ENCODE results near the gene MYO7B.

The MYO7B gene

DNA sequence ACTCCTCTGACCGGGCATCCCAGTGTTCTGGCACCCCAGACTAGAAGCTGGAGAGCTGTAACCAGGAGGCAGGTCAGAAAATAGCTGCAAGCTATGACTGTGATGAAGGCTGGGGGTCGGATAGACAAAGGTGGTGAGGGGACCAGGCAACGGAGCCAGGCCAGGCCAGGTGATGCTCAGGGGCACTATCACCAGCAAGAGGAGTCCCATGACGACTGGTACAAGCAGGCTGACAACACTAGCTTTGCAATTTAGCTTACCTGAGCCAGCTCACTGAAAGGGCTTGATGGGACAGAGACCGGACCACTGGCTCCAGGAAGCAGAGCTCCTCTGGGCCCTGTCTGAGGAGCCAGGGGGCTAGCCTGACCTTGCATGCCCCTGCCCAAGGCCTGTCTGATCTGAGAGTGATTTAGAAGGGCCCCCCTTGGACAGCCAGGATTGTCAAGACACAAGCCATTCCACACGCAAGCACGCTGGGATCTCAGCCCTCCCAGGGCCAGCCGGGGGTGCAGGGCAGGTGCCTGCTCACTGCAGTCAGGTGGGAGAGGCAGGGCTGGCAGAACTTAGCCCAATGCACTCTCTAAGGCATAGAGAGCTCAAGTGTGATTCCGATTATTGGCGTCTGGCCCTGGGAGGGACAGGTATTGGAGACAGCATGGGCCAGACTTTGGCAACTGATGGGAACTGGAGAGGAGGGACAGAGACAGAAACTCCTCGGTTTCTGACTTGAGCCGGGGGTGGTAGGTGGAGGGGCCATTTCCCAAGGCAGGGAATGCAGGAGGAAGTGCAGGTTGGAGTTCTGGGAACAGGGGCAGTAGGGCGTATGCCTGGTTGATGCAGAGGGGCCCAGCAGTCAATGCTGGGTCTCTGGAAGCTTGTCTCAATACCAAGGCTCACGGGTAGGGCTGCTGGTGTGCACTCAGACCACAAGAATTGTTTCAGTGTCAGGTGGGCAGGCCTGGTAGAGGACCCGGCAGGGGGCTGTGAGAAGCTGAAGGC, 47.7 kb downstream of the MYO7B start:
- TF ChIP-seq ESRRG (CRISPR knock-in tag; IDR thresholded peaks at IDR 0.05) (no peak), GLIS3 (CRISPR knock-in tag; IDR thresholded peaks at IDR 0.05) (no peak), ZNF70 (CRISPR knock-in tag; IDR thresholded peaks at IDR 0.05) (no peak), ISL1 (CRISPR knock-in tag; IDR thresholded peaks at IDR 0.05) (no peak), BACH2 (CRISPR knock-in tag; IDR thresholded peaks at IDR 0.05; ENCODE audit: borderline replicate concordance) (no peak), RARB (CRISPR knock-in tag; IDR thresholded peaks at IDR 0.05) (no peak), ZFP30 (CRISPR knock-in tag; IDR thresholded peaks at IDR 0.05) (no peak), ZFP3 (CRISPR knock-in tag; IDR thresholded peaks at IDR 0.05) (no peak), SNAI2 (CRISPR knock-in tag; IDR thresholded peaks at IDR 0.05) (no peak), TCF4 (CRISPR knock-in tag; IDR thresholded peaks at IDR 0.05; ENCODE audit: borderline replicate concordance) (no peak), OSR1 (CRISPR knock-in tag; IDR thresholded peaks at IDR 0.05) (no peak), PPARA (CRISPR knock-in tag; IDR thresholded peaks at IDR 0.05; ENCODE audit: borderline replicate concordance) (no peak), CSRNP3 (CRISPR knock-in tag; IDR thresholded peaks at IDR 0.05) (no peak), ARNTL (CRISPR knock-in tag; IDR thresholded peaks at IDR 0.05; ENCODE audit: borderline replicate concordance, low read depth) (no peak), TOX (CRISPR knock-in tag; IDR thresholded peaks at IDR 0.05; ENCODE audit: borderline replicate concordance) (no peak)
- TF ChIP-seq, protein P1, sequence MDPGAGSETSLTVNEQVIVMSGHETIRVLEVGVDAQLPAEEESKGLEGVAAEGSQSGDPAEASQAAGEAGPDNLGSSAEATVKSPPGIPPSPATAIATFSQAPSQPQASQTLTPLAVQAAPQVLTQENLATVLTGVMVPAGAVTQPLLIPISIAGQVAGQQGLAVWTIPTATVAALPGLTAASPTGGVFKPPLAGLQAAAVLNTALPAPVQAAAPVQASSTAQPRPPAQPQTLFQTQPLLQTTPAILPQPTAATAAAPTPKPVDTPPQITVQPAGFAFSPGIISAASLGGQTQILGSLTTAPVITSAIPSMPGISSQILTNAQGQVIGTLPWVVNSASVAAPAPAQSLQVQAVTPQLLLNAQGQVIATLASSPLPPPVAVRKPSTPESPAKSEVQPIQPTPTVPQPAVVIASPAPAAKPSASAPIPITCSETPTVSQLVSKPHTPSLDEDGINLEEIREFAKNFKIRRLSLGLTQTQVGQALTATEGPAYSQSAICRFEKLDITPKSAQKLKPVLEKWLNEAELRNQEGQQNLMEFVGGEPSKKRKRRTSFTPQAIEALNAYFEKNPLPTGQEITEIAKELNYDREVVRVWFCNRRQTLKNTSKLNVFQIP (CRISPR knock-in tag; IDR thresholded peaks at IDR 0.05; ENCODE audit: borderline replicate concordance, low read depth) = no peak
- TF ChIP-seq, protein P2, sequence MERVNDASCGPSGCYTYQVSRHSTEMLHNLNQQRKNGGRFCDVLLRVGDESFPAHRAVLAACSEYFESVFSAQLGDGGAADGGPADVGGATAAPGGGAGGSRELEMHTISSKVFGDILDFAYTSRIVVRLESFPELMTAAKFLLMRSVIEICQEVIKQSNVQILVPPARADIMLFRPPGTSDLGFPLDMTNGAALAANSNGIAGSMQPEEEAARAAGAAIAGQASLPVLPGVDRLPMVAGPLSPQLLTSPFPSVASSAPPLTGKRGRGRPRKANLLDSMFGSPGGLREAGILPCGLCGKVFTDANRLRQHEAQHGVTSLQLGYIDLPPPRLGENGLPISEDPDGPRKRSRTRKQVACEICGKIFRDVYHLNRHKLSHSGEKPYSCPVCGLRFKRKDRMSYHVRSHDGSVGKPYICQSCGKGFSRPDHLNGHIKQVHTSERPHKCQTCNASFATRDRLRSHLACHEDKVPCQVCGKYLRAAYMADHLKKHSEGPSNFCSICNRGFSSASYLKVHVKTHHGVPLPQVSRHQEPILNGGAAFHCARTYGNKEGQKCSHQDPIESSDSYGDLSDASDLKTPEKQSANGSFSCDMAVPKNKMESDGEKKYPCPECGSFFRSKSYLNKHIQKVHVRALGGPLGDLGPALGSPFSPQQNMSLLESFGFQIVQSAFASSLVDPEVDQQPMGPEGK (CRISPR knock-in tag; IDR thresholded peaks at IDR 0.05; ENCODE audit: borderline replicate concordance) = no peak

GRCh38 chr2:127584047-127584446, 48.6 kb downstream of the MYO7B start:
- TF ChIP-seq GLIS3 (CRISPR knock-in tag; IDR thresholded peaks at IDR 0.05) (no peak), CSDC2 (CRISPR knock-in tag; IDR thresholded peaks at IDR 0.05) (no peak), ZNF565 (CRISPR knock-in tag; conservative IDR thresholded peaks at IDR 0.05; ENCODE audit: low read depth) (no peak), CSRNP3 (CRISPR knock-in tag; IDR thresholded peaks at IDR 0.05) (no peak), ISL1 (CRISPR knock-in tag; IDR thresholded peaks at IDR 0.05) (no peak), TOX (CRISPR knock-in tag; IDR thresholded peaks at IDR 0.05; ENCODE audit: borderline replicate concordance) (no peak), ZNF8 (CRISPR knock-in tag; IDR thresholded peaks at IDR 0.05) (no peak), TCF4 (CRISPR knock-in tag; IDR thresholded peaks at IDR 0.05; ENCODE audit: borderline replicate concordance) (no peak), ZC3H10 (CRISPR knock-in tag; IDR thresholded peaks at IDR 0.05) (no peak), ZFP30 (CRISPR knock-in tag; IDR thresholded peaks at IDR 0.05) (no peak), SNAI2 (CRISPR knock-in tag; IDR thresholded peaks at IDR 0.05) (no peak), OSR1 (CRISPR knock-in tag; IDR thresholded peaks at IDR 0.05) (no peak), RARB (CRISPR knock-in tag; IDR thresholded peaks at IDR 0.05) (no peak), ARNTL (CRISPR knock-in tag; IDR thresholded peaks at IDR 0.05; ENCODE audit: borderline replicate concordance, low read depth) (no peak), BACH2 (CRISPR knock-in tag; IDR thresholded peaks at IDR 0.05; ENCODE audit: borderline replicate concordance) (no peak)
- TF ChIP-seq, protein P1 (CRISPR knock-in tag; IDR thresholded peaks at IDR 0.05; ENCODE audit: borderline replicate concordance, low read depth) = no peak
- TF ChIP-seq, protein P2 (CRISPR knock-in tag; IDR thresholded peaks at IDR 0.05; ENCODE audit: borderline replicate concordance) = no peak
- TF ChIP-seq, protein P3, sequence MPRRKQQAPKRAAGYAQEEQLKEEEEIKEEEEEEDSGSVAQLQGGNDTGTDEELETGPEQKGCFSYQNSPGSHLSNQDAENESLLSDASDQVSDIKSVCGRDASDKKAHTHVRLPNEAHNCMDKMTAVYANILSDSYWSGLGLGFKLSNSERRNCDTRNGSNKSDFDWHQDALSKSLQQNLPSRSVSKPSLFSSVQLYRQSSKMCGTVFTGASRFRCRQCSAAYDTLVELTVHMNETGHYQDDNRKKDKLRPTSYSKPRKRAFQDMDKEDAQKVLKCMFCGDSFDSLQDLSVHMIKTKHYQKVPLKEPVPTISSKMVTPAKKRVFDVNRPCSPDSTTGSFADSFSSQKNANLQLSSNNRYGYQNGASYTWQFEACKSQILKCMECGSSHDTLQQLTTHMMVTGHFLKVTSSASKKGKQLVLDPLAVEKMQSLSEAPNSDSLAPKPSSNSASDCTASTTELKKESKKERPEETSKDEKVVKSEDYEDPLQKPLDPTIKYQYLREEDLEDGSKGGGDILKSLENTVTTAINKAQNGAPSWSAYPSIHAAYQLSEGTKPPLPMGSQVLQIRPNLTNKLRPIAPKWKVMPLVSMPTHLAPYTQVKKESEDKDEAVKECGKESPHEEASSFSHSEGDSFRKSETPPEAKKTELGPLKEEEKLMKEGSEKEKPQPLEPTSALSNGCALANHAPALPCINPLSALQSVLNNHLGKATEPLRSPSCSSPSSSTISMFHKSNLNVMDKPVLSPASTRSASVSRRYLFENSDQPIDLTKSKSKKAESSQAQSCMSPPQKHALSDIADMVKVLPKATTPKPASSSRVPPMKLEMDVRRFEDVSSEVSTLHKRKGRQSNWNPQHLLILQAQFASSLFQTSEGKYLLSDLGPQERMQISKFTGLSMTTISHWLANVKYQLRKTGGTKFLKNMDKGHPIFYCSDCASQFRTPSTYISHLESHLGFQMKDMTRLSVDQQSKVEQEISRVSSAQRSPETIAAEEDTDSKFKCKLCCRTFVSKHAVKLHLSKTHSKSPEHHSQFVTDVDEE (CRISPR knock-in tag; IDR thresholded peaks at IDR 0.05) = no peak
- TF ChIP-seq, protein P4, sequence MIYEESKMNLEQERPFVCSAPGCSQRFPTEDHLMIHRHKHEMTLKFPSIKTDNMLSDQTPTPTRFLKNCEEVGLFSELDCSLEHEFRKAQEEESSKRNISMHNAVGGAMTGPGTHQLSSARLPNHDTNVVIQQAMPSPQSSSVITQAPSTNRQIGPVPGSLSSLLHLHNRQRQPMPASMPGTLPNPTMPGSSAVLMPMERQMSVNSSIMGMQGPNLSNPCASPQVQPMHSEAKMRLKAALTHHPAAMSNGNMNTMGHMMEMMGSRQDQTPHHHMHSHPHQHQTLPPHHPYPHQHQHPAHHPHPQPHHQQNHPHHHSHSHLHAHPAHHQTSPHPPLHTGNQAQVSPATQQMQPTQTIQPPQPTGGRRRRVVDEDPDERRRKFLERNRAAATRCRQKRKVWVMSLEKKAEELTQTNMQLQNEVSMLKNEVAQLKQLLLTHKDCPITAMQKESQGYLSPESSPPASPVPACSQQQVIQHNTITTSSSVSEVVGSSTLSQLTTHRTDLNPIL (CRISPR knock-in tag; IDR thresholded peaks at IDR 0.05; ENCODE audit: low read depth) = no peak
- no peak for ATAC-seq

More for the DNA sequence above, 47.7 kb downstream of the MYO7B start:
- no peak for ATAC-seq

Measured in SK-N-SH treated with all-trans-retinoic acid at 6 μM for 48 hours (cell line).